Measurements from ENCODE around the gene NUP160. TPM values are rescaled to one million over a fixed set of nuclear protein-coding genes. Genes with fewer than 3 reads are reported as not detected.
"Not testable (repeated sequence)": the region's sequence is repeated elsewhere in the genome, so short reads cannot be mapped to it uniquely, and the experiment has no call there.

Gene NUP160, protein sequence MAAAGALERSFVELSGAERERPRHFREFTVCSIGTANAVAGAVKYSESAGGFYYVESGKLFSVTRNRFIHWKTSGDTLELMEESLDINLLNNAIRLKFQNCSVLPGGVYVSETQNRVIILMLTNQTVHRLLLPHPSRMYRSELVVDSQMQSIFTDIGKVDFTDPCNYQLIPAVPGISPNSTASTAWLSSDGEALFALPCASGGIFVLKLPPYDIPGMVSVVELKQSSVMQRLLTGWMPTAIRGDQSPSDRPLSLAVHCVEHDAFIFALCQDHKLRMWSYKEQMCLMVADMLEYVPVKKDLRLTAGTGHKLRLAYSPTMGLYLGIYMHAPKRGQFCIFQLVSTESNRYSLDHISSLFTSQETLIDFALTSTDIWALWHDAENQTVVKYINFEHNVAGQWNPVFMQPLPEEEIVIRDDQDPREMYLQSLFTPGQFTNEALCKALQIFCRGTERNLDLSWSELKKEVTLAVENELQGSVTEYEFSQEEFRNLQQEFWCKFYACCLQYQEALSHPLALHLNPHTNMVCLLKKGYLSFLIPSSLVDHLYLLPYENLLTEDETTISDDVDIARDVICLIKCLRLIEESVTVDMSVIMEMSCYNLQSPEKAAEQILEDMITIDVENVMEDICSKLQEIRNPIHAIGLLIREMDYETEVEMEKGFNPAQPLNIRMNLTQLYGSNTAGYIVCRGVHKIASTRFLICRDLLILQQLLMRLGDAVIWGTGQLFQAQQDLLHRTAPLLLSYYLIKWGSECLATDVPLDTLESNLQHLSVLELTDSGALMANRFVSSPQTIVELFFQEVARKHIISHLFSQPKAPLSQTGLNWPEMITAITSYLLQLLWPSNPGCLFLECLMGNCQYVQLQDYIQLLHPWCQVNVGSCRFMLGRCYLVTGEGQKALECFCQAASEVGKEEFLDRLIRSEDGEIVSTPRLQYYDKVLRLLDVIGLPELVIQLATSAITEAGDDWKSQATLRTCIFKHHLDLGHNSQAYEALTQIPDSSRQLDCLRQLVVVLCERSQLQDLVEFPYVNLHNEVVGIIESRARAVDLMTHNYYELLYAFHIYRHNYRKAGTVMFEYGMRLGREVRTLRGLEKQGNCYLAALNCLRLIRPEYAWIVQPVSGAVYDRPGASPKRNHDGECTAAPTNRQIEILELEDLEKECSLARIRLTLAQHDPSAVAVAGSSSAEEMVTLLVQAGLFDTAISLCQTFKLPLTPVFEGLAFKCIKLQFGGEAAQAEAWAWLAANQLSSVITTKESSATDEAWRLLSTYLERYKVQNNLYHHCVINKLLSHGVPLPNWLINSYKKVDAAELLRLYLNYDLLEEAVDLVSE (N-terminal part only)
- total RNA-seq, result 28.3 TPM in 2 replicates
- long read RNA-seq, full-length matches to known transcripts, result 15 of 42 reads
- long read RNA-seq, partial matches to known transcripts, result 19 of 42 reads
- long read RNA-seq, other reads (novel, unspliced or antisense), result 8 of 42 reads

DNA sequence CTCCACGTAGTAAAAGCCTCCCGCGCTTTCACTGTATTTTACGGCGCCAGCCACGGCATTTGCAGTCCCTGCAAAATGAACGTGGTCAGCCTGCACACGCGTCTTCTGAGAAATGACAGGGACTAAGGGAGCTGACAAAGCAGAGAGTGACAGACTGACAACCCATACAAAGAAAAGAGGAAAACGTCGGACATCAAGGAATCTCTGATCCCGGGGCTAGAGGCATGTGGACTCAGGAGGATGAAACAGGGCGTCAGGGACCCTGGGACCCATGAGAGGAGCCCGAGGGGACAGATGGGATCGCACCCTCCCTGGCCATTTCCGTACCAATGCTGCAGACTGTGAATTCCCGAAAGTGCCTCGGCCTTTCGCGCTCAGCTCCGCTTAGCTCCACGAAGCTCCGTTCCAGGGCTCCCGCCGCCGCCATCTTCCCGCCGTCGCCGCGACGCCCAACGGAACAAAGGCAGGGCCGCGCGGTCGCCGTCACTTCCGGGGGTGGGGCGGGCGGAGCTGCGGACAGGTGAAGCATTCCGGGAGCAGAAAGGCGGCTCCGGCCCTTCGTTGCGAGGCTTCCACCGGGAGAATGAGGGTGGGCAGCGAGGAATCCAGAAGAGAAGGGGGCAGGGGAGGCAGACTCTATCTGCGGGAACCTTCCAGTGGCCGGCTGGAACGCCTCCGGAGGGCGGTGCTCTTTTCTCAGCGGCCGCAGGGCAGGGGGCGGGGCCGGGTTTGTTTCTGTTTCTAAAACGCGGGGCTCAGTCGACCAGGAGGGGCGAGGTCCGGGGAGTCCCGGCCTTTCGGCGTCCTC is at the start of gene NUP160:
Gene NUP160, minus strand, starts transcription at position 459 of the 808 bp plus-strand sequence. Its CDS starts 32 bp downstream, at position 427.
- Mint-ChIP-seq H3K36me3 (ENCODE audit: unreplicated experiment) (peaks cover 7% of the 10 kb centered on the region), H3K27ac (ENCODE audit: unreplicated experiment) (peak within 1 kb of the TSS; percentile 94), H3K27me3 (ENCODE audit: unreplicated experiment) (no peaks in the 10 kb centered on the region), H3K4me1 (ENCODE audit: unreplicated experiment) (peaks cover 19% of the 10 kb centered on the region), H3K9me3 (ENCODE audit: unreplicated experiment) (no peaks in the 10 kb centered on the region), H3K4me3 (ENCODE audit: unreplicated experiment) (peak within 1 kb of the TSS; percentile 98)
- peak; percentile 91 for DNase-seq (ENCODE audit: extremely low spot score, unreplicated experiment)
- TF ChIP-seq, protein P1, sequence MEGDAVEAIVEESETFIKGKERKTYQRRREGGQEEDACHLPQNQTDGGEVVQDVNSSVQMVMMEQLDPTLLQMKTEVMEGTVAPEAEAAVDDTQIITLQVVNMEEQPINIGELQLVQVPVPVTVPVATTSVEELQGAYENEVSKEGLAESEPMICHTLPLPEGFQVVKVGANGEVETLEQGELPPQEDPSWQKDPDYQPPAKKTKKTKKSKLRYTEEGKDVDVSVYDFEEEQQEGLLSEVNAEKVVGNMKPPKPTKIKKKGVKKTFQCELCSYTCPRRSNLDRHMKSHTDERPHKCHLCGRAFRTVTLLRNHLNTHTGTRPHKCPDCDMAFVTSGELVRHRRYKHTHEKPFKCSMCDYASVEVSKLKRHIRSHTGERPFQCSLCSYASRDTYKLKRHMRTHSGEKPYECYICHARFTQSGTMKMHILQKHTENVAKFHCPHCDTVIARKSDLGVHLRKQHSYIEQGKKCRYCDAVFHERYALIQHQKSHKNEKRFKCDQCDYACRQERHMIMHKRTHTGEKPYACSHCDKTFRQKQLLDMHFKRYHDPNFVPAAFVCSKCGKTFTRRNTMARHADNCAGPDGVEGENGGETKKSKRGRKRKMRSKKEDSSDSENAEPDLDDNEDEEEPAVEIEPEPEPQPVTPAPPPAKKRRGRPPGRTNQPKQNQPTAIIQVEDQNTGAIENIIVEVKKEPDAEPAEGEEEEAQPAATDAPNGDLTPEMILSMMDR (IDR thresholded peaks at IDR 0.05), result no peak

DNA sequence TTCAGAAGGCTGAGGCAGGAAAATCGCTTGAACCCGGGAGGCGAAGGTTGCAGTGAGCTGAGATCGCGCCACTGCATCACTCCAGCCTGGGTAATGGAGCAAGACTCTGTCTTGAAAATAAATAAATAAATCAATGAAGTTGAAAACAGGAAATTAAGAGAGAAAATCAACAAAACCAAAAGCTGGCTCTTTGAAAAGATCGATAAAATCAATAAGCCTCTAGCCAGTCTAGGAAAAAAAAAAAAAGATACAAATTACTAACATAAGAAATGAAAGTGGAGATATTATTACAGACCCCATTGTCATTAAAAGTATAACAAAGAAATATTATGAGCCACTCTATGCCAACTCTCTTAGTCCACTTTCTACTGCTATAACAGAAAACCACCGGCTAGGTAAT is 48.0 kb upstream of the NUP160 start:
- DNase-seq (ENCODE audit: extremely low spot score, unreplicated experiment), result no peak
- no peak overlapping the region for H3K27ac Mint-ChIP-seq (ENCODE audit: unreplicated experiment)
- H3K27me3 Mint-ChIP-seq (ENCODE audit: unreplicated experiment), result peaks cover 3% of the 10 kb centered on the region
- no peaks in the 10 kb centered on the region for H3K4me1 Mint-ChIP-seq (ENCODE audit: unreplicated experiment)
- TF ChIP-seq, protein P1 (IDR thresholded peaks at IDR 0.05), result no peak
- H3K4me3 Mint-ChIP-seq (ENCODE audit: unreplicated experiment), result no peak overlapping the region
- no peaks in the 10 kb centered on the region for H3K36me3 Mint-ChIP-seq (ENCODE audit: unreplicated experiment)
- no peaks in the 10 kb centered on the region for H3K9me3 Mint-ChIP-seq (ENCODE audit: unreplicated experiment)

- TF ChIP-seq, protein P1 (IDR thresholded peaks at IDR 0.05), result no peak
- no peak overlapping the region for H3K4me3 Mint-ChIP-seq (ENCODE audit: unreplicated experiment)
- no peak for DNase-seq (ENCODE audit: extremely low spot score, unreplicated experiment)
- H3K27me3 Mint-ChIP-seq (ENCODE audit: unreplicated experiment), result peaks cover 3% of the 10 kb centered on the region
- no peak overlapping the region for H3K27ac Mint-ChIP-seq (ENCODE audit: unreplicated experiment)
- H3K36me3 Mint-ChIP-seq (ENCODE audit: unreplicated experiment), result no peaks in the 10 kb centered on the region
- H3K9me3 Mint-ChIP-seq (ENCODE audit: unreplicated experiment), result no peaks in the 10 kb centered on the region
- H3K4me1 Mint-ChIP-seq (ENCODE audit: unreplicated experiment), result peaks cover 2% of the 10 kb centered on the region
Observed at GRCh38 chr11:47895035-47895434, 46.9 kb upstream of the NUP160 start.

- H3K4me1 Mint-ChIP-seq (ENCODE audit: unreplicated experiment); H3K27ac Mint-ChIP-seq (ENCODE audit: unreplicated experiment); H3K4me3 Mint-ChIP-seq (ENCODE audit: unreplicated experiment); H3K9me3 Mint-ChIP-seq (ENCODE audit: unreplicated experiment); H3K36me3 Mint-ChIP-seq (ENCODE audit: unreplicated experiment); H3K27me3 Mint-ChIP-seq (ENCODE audit: unreplicated experiment); DNase-seq (ENCODE audit: extremely low spot score, unreplicated experiment): not testable (repeated sequence)
Observed at GRCh38 chr11:47892546-47893276, 44.6 kb upstream of the NUP160 start.

All from osteocyte (in vitro differentiated cells).